GM18867 (cell line): ENCODE measurements around the gene ADGRG3.

Experiments used
- ATAC-seq: cut with Tn5 transposase; IDR thresholded peaks from one replicate; pipeline ENCODE4 v1.9.1; 2021; ENCODE audit warnings: mild to moderate bottlenecking, moderate library complexity; ENCODE audit not compliant: unreplicated experiment

ADGRG3 gene

DNA sequence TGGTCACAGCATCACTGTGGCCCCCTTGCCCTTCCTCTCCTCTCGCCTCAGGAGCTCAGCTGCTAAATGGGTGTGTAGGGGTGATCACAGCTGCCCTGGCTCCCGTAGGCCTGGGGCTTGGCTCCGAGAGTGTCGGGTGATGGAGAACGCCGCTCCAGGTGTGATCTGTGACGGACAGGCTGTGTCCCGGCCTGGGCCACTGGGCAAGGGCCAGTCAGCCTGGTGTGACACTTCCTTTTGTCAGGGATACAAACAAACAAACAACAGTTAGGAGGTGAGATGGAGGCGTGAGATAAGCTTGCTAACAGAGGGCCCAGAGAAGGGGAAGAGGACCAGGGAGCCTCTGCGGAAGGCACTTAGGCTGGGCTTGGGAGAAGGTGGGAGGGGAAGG lies 37.7 kb upstream of the ADGRG3 start:
- no peak for ATAC-seq

- ATAC-seq = no peak
These were observed 36.9 kb upstream of the ADGRG3 start for GRCh38 chr16:57630931-57631845.

DNA sequence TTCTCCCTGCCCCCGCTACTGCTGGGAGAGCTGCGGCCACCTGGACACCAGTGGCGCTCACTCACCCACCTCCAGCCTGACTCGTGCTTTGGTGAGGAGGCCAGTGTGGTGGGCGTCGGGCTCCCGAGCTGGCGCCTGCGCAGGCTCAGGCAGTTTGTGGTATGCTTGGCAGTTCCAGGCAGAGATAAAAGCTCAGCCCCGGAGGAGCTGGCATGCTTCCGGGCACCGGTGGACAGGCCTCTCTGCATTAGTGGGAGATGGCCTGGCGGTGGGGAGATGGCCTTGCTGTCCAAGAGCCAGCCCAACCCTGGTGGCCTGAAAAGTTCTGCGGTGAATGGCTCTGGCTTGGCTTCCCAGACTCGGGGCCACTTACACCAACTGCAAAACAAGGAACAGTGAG lies 35.5 kb upstream of the ADGRG3 start:
- ATAC-seq = no peak

GRCh38 chr16:57633383-57634064 lies 34.6 kb upstream of the ADGRG3 start:
- ATAC-seq = no peak

DNA sequence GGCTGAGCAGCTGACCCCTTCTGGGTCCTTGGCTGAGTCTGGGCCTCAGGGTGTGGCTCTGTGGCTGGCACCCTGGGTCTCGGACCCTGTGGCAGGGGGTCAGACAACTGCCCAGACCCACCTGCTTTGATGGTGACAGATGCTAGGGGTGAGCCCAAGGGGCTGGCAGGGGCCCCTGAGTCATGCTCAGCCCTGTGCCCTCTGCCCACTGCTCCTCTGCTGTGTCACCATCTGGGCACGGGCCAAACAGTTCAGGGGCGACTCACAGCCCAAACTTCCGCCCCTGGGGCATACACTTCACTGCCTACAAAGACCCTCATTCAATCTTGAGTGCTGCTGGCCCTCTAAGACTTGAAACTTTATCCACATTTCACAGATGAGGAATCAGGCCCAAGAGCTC lies 33.9 kb upstream of the ADGRG3 start:
- ATAC-seq = no peak

GRCh38 chr16:57635266-57636097 lies 32.6 kb upstream of the ADGRG3 start:
- ATAC-seq = no peak

DNA sequence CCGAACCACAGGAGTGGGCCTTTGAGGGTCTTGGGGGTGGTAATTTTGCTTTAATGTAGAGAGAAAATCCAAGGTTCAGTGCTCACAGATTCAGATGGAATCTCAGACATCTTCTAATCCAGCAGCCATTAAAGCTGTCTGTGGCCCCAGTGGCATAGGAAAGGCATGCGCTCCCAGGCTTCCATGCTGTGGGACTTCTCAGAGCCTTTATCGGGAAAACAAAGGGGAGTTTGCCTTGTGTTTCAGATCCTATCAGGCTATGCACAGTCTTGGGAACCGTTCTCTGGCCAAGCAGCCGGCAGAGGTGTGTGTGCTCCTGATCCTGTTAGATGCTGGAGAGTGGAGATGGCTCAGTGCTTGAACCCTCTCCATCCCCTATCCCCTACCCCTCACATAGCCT lies 31.9 kb upstream of the ADGRG3 start:
- ATAC-seq = no peak

DNA sequence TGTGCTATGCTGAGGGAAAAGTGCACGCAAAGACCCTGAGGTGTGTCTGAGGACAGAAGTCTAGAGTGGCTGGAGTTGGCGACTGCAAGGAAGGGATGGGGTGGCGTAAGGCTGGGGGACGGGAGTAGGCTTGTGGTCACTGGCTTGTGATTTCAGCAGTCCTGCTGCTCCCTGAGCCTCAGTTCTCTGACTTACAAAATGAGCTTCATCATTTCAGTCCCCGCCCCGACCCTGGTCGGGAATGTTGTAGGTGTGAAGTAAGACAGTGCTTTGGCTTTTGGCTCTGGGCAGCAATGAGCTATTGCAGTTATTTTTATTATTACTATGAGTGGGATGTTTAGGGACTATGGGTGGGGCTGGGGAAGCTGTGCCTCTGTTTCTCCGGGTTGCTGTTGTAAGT lies 31.1 kb upstream of the ADGRG3 start:
- no peak for ATAC-seq

DNA sequence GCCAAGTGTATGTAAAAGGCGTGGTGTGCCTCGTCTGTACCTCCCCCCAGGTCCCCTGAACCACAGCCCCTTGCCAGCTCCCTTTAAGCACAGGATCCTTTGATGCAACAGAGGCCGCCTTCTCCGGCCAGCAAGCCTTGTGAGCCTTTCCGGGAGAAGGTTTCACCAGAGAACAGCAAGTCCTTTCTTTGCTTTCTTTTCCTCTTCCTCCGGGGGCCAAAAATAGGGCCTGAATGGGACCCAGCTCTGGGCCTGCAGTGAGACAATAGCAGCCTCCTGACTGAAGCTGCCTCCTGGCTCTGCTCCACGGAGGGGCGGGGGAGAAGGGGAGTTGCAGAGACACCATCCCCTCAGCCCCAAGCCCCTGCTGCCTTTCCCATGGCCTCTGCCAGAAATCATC lies 30.7 kb upstream of the ADGRG3 start:
- ATAC-seq = no peak

- no peak for ATAC-seq
These were observed 30.1 kb upstream of the ADGRG3 start for GRCh38 chr16:57637965-57638364.

GRCh38 chr16:57638381-57638780 lies 29.7 kb upstream of the ADGRG3 start:
- ATAC-seq = no peak

GRCh38 chr16:57639172-57639887 lies 28.8 kb upstream of the ADGRG3 start:
- no peak for ATAC-seq

GRCh38 chr16:57640185-57640584 lies 27.9 kb upstream of the ADGRG3 start:
- no peak for ATAC-seq

DNA sequence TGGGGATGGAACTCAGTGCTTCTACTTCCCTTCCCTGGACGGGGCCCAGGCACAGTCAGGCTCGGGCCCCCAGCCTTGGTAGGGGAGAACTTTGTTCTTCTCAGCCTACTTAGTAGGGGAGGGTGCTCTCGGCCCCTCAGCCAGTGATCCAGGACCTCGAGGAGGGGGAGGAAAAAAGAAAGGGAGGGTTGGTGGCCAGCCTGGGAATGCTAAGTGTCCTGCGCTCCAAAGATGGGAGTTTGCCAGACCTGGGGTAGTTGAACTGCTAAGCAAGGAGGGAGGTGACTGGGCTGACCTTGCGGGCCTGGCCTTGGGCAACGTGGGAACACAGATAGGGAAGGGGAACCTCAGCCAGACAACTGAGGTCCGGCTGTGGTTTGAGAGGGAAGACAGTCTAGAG lies 27.5 kb upstream of the ADGRG3 start:
- ATAC-seq = no peak

GRCh38 chr16:57642160-57643135 lies 25.7 kb upstream of the ADGRG3 start:
- ATAC-seq = no peak

DNA sequence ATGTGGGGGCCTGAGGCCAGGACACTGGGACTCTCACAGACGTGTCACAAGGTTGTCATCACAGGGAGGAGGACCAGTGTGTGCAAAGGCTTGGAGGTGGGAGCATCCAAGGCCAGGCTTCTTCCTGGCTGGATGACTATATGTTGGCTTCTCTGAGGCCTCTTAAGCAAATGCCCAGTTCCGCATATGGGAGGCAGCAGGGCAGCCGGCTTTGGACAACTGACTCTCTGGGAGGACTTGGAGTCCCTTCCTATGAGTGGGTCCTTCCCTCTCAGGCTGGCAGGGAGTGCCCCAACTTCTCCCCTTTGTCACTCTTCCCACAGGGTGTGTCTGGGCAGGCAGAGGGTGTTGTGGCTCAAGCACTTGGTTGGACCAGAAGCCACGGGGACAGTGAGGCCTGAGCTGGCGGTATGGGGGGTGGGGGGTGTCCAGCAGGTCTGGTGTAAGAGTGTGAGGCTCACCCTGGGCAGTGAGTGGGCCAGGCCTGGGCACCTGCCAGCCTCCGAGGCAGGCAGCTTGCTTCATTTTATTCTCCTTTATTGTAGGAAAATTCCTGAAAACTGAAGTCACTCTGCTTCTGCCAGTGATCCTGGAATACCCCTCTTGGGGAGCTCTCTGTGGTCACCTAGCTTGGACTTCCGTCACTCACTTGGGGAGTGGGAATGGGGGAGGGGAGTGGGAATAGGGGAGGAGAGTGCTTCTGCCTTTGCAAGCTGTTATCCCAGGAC lies 24.8 kb upstream of the ADGRG3 start:
- ATAC-seq = no peak

DNA sequence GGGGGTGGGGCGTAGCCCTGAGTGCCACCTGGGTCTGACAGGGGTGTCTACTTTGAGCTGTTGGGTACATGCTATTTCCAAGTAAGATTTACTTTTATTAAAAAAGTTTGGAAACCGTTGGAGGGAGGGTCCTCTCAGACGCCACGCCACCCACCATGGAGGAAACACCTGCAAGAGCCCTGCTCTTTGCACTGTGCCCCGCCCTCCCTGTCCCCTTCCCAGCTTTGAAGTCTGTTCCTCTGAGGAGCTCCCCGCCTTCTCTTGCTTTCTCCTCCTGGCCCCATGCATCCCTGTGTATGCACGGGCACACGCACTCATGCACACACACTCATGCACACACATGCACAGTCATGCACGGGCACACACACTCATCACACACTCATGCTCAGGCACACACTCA lies 24.2 kb upstream of the ADGRG3 start:
- no peak for ATAC-seq

- no peak for ATAC-seq
These were observed 23.6 kb upstream of the ADGRG3 start for GRCh38 chr16:57644383-57645014.

- ATAC-seq = no peak
These were observed 22.9 kb upstream of the ADGRG3 start for GRCh38 chr16:57645169-57645568.
